ENCODE results near the gene ZNF662.

Gene ZNF662

GRCh38 chr3:42887084-42887483 is 18.9 kb upstream of the ZNF662 start:
- DNase-seq (ENCODE audit: low read depth in 2 of 2) = no peak

- no peak for DNase-seq (ENCODE audit: low read depth in 2 of 2)
These were observed 14.9 kb upstream of the ZNF662 start for GRCh38 chr3:42891042-42891441.

GRCh38 chr3:42892169-42892568 is 13.8 kb upstream of the ZNF662 start:
- no peak for DNase-seq (ENCODE audit: low read depth in 2 of 2)

- no peak for DNase-seq (ENCODE audit: low read depth in 2 of 2)
These were observed 13.1 kb upstream of the ZNF662 start for GRCh38 chr3:42892807-42893206.

GRCh38 chr3:42894698-42895579 is 11.0 kb upstream of the ZNF662 start:
- DNase-seq (ENCODE audit: low read depth in 2 of 2) = no peak

- no peak for DNase-seq (ENCODE audit: low read depth in 2 of 2)
These were observed 10.4 kb upstream of the ZNF662 start for GRCh38 chr3:42895580-42895868.

GRCh38 chr3:42898896-42899675 is 6.9 kb upstream of the ZNF662 start:
- no peak for DNase-seq (ENCODE audit: low read depth in 2 of 2)

- DNase-seq (ENCODE audit: low read depth in 2 of 2) = no peak
These were observed 5.5 kb upstream of the ZNF662 start for GRCh38 chr3:42900226-42901072.

GRCh38 chr3:42901073-42901415 is 4.9 kb upstream of the ZNF662 start:
- no peak for DNase-seq (ENCODE audit: low read depth in 2 of 2)

GRCh38 chr3:42902257-42902656 is 3.7 kb upstream of the ZNF662 start:
- DNase-seq (ENCODE audit: low read depth in 2 of 2) = no peak

GRCh38 chr3:42904076-42904475 is 1.9 kb upstream of the ZNF662 start:
- DNase-seq (ENCODE audit: low read depth in 2 of 2) = no peak

- no peak for DNase-seq (ENCODE audit: low read depth in 2 of 2)
These were observed 237 bp upstream of the ZNF662 start for GRCh38 chr3:42905740-42906069.

GRCh38 chr3:42906848-42907183 is 874 bp downstream of the ZNF662 start:
- no peak for DNase-seq (ENCODE audit: low read depth in 2 of 2)

GRCh38 chr3:42908675-42909074 is 2.7 kb downstream of the ZNF662 start:
- no peak for DNase-seq (ENCODE audit: low read depth in 2 of 2)

- DNase-seq (ENCODE audit: low read depth in 2 of 2) = no peak
These were observed 5.6 kb downstream of the ZNF662 start for GRCh38 chr3:42911551-42911950.

- DNase-seq (ENCODE audit: low read depth in 2 of 2) = no peak
These were observed 9.0 kb downstream of the ZNF662 start for GRCh38 chr3:42914771-42915515.

GRCh38 chr3:42923606-42924005 is 17.7 kb downstream of the ZNF662 start:
- DNase-seq (ENCODE audit: low read depth in 2 of 2) = no peak

- no peak for DNase-seq (ENCODE audit: low read depth in 2 of 2)
These were observed 20.4 kb downstream of the ZNF662 start for GRCh38 chr3:42926310-42926709.

- no peak for DNase-seq (ENCODE audit: low read depth in 2 of 2)
These were observed 28.2 kb downstream of the ZNF662 start for GRCh38 chr3:42934111-42934510.

GRCh38 chr3:42934910-42935309 is 29.0 kb downstream of the ZNF662 start:
- no peak for DNase-seq (ENCODE audit: low read depth in 2 of 2)

- DNase-seq (ENCODE audit: low read depth in 2 of 2) = no peak
These were observed 29.5 kb downstream of the ZNF662 start for GRCh38 chr3:42935472-42935871.

Measured in stimulated activated CD8-positive, alpha-beta memory T cell treated with anti-CD3 and anti-CD28 coated beads, Interleukin-15, amount 100 ng/mL, for 4 hours (primary cell).